GM19193 (cell line): Measurements from ENCODE around the gene PRKN.

Experiments
- POLR2A ChIP-seq: IDR thresholded peaks from 4 replicates; pipeline ENCODE4 v1.6.1; 2011; ENCODE audit not compliant: insufficient read depth, insufficient read length; ENCODE audit errors: extremely low read depth

The PRKN gene

DNA sequence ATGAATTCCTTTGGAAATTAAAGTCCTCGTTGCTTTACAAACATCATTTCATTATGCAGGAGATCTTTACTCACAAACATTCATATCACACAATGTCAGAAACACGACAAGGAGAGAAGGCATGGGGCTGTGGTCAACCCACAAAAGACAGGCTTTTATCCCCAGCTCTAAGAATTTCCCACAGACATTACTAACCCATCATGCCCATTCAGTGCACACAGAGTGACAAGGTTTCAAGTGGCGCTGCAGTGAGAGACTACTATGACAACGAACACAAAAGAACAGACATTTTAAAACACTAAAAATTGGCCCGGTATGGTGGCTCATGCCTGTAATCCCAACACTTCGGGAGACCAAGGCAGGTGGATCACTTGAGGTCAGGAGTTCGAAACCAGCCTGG, 873.9 kb downstream of the PRKN start:
- no peak for TF ChIP-seq POLR2A

DNA sequence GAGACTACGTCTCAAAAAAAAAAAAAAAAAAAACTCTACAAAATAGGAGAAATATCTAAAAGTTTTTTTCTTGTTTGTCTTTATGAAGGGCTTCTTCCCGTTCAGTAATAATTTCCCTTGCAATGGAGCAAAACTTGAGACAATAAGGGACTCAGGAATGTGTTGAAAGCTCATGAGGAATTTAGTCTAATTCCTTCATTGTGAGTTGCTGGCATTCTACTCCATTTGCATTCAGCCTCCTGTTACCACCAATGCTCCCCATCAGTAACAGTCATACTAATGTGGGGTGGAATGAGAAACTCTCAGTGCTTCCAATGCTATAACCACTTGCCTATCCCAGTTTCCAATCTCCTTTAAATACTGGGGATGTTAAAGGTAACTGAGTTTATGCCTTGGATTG, 877.0 kb downstream of the PRKN start:
- no peak for TF ChIP-seq POLR2A

DNA sequence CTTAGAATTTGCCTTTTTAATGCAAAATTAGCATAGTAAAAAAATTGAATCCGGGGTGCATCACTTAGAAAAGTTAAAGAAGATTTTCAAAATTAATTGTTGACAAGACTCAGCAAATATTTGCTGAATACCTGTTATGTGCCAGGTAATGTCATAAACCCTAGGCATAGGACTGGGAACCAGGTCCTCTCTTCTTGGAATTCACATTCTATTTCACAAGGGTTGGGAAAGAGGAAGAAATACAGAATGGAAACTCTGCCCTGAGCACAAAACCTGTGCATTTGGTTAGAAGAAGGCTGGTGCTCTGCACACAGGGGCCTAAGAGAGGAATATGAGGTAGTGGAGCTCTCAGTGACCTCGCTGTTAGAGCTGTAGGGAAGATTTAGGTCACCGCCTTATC, 879.9 kb downstream of the PRKN start:
- no peak for TF ChIP-seq POLR2A

DNA sequence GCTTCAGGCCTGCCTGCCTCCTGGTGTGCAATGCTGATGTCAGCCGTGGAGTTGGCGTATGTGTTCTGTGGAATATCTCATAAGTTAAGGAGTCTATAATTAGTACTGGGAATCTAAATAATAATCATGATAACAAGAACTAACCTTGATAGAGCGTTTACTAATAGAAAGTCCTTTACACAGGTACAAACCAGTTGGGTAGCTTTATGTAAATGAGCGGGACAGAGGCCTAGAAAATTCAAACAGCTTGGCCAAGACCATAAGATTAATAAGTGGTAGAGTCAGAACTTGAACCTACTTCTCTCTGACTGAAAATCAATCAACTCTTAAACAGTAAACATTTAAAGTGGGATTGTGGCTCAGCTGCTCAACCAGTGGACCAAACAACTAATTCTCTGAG, 882.8 kb downstream of the PRKN start:
- TF ChIP-seq POLR2A: no peak

DNA sequence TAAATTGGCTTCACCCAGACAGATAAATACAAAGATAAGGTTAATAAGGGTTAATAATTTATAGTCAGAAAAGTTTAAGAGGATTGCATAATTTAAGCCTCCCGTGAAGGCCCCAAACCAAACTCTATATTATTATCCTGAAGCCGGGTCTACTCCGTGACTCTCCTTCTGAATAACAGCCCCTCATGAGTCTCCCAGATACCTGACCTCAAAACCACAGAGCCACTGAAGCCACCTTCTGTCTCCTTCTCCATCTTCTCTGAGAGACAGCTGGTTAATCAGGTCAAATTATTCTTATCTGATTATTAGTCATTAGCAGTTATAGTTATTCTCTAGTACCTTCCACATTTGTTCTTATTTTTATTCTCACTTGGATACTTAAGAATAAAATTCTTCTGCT, 884.5 kb downstream of the PRKN start:
- no peak for TF ChIP-seq POLR2A

DNA sequence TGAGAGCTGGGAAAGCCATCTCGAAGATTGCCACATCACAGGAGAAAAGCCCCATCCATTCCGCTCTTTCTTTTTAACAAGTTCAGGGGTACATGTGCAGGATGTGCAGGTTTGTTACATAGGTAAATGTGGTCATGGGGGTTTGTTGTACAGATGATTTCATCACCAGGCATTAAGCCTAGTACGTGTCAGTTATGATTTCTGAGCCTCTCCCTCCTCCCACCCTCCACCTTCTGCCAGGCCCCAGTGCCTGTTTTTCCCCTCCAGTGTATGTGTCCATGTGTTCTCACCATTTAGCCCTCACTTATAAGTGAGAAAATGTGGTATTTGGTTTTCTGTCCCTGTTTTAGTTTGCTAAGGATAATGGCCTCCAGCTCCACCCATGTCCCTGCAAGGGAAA, 887.2 kb downstream of the PRKN start:
- TF ChIP-seq POLR2A: no peak

- TF ChIP-seq POLR2A: no peak
Observed at GRCh38 chr6:161838306-161839035, 889.1 kb downstream of the PRKN start.

DNA sequence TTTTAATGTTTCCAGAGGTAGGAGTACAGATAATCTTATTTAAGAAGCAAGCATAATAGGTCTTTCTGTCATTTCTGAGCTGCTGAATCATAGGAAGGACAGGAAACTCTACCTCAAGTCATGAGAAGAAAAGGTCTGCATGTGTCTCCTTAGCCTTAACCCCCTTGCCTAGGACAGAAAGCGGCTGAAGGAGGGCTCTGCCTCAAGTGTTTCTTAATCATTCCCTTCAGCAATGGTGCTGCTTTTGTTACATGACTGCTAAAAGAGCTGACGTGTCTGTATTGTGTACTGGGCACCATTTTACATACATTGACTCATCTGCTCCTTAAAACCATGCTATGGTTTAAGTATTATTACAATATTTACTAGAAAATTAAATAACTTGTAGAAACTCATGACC, 889.7 kb downstream of the PRKN start:
- TF ChIP-seq POLR2A: no peak

DNA sequence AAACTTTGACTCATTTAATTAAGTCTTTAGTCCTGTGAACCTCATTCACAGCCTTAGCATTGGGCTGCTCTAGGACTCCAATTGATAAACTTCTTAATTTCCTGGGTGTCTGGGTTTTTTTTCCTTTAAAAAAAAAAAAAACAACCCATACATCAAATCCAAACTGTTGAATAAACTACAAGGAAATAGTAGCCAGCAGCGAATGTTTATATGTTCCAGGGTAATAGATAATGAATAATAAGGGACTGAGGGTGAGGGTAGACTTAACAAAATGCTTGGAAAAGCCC, 890.2 kb downstream of the PRKN start:
- no peak for TF ChIP-seq POLR2A

DNA sequence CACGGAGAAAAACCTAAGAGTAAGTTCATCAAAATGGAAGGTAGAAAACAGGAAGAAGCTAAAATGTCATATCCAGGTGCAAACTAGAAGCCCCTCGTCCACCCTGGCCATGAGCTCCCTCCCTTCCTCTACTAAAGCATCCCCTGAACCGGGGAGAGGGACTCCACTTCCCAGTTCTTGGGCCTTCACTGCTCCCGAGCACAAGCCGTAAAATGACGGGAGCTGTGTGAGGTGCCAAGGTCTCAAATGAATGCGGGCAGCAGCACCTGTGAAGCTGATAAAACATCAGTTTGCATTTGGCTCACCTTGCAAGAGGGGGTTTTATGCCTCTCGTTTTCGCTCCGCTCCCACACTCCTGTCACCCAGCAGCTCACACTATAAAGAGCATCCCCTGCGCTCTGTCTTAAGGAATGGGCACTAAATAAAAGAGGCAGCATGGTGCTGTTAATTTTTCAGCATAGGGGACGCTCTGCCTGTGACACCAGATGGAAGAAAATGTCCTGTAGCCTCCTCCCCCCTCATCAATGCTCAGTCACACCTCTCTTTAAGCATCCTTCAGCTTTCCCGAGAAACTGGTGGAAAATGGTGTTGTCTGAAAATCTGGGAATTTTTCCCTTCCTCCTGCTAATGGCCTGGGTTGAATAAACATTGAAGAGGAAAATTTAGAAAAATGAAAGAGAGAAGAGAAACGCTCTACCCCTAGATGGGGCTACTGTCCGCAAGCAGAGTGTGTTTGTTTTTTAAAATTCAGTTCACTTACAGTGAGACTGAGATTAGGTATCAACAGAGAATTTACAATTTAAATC, 890.7 kb downstream of the PRKN start:
- TF ChIP-seq POLR2A: no peak

DNA sequence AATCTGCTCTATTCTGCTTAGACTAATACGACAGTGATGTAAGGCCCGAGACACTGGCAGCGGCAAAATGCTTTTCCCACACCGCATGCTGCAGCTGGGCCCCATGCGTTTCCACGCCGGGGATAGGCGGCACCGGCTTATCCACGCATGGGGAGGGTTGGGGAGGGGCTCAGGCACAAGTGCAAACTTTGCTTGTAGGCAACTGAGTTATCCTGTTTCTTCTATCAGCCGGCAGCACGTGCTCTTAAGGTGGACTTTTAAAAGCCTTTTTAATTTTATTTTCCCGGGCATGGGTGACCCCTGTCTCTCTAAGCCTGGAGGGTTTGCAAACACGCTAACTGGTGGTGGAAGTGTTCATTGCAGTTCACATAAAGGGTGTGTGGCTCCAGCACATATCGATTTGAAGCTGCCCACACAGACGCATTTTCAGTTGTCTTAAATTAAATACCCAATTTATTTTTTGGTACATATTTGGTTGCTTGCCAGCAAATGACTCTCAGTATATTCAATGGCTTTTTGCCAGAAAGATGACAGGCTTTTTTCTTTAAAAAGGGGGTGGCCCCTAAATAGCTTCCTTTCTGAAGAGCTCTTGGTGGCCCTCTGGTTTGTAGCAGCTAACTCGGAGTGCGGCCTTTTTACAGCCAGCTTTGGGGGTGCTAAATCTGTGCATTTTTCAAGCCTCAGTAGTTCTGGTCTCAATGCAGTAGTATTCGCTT, 891.9 kb downstream of the PRKN start:
- no peak for TF ChIP-seq POLR2A

- no peak for TF ChIP-seq POLR2A
Observed at GRCh38 chr6:161834426-161834825, 893.1 kb downstream of the PRKN start.

GRCh38 chr6:161833099-161833860, 894.3 kb downstream of the PRKN start:
- no peak for TF ChIP-seq POLR2A

GRCh38 chr6:161832622-161833021, 894.9 kb downstream of the PRKN start:
- TF ChIP-seq POLR2A: no peak
